D341Med (cell line): ENCODE results near the gene LRCH4.

Experiments used
- DNase-seq: peaks from one replicate; pipeline ENCODE4 v3.0.0; 2012; ENCODE audit warnings: low spot score

LRCH4 gene

DNA sequence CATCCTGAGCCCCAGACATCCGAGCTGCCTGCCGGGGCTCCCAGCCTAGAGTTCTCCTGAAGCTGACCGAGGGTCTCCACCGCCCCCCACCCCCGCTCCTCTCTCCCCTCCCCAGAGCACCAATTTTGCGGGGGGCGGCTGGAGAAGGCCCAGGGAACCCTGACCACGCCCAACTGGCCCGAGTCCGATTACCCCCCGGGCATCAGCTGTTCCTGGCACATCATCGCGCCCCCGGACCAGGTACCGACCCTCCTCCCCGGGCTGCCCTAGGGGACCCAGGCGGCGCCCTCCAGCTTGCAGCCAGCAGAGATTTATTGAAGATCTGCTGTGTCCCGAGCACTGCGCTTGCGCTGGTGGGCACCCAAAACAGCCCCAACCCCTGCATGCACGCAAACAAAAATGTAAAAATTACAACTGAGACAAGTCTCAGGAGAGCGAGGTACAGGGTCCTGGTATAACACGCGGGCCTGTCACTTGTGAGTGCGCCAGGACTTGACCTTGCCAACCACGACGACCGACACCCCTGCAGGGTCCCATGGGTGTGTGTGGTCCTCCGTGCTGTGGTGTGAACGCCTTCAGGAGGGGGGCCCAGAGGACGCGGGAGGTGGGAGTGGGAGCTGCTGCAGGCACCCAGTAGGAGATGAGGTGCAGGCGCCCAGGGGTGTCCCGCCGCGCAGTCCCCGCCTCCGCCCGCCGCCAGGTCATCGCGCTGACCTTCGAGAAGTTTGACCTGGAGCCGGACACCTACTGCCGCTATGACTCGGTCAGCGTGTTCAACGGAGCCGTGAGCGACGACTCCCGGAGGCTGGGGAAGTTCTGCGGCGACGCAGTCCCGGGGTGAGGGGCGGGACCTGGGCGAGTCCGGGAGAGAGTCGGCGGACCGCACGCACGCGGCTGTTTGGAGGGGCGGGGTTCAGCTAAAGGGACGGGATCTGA is 19.3 kb upstream of the LRCH4 start:
- DNase-seq = peak; percentile 55

DNA sequence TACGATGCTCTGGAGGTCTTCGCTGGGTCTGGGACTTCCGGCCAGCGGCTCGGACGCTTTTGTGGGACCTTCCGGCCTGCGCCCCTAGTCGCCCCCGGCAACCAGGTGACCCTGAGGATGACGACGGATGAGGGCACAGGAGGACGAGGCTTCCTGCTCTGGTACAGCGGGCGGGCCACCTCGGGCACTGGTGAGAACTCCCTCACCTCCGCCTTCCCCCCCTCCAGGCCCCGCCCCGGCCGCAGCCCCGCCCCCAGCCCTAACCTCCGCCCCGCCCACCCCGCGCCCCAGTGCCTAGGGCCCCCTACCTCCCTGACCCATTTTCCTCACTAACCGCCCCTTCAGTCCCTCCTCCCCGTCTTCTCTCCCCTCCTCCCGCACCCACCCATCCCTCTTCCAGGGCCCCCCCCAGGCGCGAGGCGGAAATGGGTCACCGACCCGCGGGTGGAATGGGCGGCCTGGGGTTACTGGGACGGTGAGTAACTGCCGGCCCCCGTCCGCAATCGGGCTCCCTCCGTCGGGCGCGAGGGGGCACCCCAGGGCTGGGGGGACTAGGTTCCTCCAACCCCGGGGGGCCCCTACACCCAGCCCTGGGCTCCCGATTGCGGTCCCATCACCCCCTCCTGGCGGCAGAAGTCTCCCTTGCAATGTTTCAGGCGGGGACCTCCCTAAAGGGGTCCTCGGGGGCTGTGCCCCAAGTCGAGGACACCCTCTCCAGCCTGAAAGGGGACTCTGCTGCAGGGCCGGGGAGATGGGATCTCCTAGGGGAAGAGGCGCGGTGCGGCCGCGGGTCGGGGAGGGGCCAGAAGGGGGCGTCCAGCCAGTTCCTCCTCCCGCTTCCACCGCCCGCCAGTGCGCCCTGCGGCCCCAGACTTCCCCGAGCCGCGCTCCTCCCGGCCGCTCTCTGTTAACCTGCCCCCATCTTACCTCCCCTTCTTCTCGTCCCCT is 18.4 kb upstream of the LRCH4 start:
- peak; percentile 82 for DNase-seq

DNA sequence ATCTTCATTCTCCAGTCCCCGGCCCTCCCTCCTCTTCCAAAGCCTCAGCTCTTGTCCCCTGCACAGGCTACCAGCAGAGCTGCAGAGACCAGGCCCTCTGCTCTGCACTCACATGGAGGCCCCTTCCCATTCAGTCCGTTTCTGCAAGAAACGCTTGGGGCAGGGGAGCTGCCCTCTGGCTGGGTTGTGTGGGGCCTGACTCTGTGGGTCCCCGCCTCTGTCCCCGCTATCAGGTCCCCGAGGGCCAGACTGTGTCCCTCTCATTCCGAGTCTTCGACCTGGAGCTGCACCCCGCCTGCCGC is 17.7 kb upstream of the LRCH4 start:
- DNase-seq = no peak

DNA sequence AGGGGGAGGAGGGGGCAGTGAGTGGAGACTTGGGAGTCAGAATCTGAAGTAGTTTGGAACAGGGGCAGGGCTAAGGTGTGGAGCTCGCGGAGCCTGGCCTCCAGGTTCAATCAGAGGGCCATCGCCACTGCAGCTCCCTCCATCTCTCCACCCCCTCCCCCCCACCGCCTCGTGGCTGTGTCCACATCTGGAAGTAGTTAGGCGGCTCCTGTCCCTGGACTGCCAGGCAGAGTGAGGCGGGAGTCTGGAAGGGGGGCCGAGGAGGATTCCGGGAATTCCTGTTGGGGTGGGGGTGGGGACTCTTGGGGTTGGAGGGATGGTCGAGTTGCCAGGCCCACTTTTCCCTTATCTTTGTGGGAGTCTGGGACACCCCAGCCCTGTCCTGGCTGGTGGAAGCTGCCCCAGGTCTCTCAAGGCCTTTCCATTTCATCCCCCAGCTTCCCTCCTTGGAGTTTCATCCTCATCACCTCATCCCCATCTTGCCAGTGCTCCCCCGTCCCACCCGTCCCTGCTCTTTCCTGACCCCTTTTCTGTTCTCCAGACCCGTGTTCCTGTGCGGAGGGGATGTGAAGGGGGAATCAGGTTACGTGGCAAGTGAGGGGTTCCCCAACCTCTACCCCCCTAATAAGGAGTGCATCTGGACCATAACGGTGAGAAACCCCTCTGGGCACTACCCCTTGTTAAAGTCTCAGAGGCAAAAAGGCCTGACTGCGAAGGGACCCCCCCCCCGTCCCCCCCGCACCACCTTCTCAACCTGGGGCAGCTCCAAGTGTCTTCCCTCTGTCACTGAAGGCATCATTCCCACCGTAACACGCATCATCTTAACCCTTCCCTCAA is 17.2 kb upstream of the LRCH4 start:
- no peak for DNase-seq

DNA sequence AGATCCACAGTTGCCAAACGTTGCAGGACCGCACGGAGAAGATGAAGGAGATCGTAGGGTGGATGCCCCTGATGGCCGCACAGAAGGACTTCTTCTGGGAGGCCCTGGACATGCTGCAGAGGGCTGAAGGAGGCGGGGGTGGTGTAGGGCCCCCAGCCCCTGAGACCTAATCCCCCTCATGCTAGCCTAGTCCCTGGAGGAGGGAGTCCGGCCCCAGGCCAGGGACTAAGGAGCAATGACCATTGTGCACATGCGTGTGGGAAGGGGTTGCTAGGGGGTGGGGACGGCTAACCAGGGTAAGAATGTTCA is 14.8 kb upstream of the LRCH4 start:
- no peak for DNase-seq

DNA sequence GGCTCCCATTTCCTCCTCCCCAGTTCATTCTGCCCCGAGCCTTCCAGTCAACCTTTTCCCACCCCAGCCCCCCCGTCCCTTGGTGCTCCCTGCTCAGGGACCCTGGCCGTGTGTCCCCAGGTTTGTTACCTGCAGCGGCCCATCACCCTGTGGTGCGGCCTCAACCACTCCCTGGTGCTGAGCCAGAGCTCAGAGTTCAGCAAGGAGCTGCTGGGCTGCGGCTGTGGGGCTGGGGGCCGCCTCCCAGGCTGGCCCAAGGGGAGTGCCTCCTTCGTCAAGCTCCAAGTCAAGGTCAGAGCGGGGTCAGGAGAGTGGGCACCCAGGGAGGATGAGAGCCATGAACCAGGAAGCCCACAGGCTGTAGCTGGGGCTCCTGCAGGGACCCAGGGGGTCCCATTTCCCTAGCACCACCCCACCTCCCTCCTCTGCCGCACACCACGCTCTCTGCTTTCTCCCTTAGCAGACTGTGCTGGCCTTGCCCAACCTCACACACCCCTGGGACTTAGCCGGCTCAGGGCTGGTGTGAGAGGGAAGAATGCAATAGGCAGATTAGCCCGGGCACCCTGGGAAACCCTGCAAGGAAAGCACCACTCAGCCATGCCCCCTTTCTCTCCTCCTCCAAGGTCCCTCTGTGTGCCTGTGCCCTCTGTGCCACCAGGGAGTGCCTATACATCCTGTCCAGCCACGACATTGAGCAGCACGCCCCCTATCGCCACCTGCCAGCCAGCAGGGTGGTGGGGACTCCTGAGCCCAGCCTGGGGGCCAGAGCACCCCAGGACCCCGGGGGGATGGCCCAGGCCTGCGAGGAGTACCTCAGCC is 14.2 kb upstream of the LRCH4 start:
- DNase-seq = peak; percentile 53

DNA sequence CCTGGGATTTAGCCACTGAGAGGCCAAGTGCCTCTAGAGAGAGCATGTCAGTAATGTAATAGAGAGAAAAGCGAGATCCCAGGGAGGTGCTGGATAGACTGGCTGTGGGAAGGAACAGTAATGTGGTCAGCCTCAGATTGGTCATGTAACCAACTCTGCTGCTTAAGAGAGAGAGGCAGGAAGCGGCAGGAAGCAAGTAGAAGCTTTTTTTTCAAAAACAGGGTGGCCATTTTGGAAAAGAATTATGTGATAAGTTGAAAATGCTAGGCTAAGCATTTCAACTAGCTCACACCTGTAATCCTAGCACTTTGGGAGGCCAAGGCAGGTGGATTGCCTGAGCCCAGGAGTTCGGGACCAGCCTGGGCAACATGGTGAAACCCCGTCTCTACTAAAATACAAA is 12.5 kb upstream of the LRCH4 start:
- DNase-seq = no peak

DNA sequence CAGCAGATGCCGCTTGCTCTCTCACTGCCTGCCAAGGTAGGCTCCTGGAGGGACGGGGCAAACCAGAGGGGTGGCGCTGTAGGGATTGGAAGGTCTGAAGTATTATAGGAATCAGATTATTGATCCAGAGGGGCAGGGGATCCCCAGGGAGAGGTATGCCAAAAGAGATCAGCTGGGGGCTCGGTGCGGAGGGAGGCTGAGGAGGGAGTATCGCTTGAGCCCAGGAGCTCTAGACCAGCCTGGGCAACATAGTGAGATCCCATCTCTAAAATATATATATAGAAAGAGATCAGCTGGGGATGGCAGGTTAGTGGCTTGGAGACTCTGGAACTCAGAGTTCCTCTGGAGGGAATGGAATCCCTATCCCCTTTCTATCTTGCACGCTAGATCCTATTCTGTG is 9.3 kb upstream of the LRCH4 start:
- DNase-seq = no peak

DNA sequence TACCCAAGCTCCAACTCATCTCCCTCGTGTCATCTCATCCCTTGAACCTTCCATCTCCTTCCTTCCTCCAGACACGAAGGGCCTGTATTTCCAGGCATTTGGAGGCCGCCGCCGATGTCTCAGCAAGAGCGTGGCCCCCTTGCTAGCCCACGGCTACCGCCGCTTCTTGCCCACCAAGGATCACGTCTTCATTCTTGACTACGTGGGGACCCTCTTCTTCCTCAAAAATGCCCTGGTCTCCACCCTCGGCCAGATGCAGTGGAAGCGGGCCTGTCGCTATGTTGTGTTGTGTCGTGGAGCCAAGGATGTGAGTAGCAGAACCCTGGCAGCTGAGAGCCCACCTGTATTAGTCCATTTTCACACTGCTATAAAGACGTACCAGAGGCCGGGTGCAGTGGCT is 5.7 kb upstream of the LRCH4 start:
- no peak for DNase-seq

DNA sequence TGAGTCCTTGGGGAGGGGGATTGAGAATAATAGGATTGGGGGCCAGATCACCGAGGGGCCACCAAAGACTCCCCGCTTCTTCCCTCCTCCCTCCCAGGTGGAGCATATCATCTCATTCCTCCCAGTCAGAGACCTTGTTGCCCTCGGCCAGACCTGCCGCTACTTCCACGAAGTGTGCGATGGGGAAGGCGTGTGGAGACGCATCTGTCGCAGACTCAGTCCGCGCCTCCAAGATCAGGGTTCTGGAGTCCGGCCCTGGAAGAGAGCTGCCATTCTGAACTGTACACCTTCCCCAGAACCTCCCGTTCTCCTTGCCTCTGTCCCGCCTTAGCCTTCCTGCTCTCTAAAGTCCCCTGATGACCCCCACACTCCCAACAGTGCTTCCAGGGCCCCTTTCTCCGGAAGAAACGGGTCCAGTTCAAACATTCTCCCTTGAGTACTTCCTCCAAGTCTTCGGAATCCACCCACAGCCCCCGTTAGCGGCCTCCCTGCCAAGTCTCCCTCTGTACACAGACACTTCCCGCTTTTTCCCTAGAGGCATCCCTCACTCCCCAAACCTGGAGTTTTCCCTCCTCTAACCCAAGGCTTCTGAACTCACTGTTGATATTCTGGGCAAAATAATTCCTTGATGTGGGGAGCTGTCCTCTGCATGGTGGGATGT is 4.3 kb upstream of the LRCH4 start:
- no peak for DNase-seq

DNA sequence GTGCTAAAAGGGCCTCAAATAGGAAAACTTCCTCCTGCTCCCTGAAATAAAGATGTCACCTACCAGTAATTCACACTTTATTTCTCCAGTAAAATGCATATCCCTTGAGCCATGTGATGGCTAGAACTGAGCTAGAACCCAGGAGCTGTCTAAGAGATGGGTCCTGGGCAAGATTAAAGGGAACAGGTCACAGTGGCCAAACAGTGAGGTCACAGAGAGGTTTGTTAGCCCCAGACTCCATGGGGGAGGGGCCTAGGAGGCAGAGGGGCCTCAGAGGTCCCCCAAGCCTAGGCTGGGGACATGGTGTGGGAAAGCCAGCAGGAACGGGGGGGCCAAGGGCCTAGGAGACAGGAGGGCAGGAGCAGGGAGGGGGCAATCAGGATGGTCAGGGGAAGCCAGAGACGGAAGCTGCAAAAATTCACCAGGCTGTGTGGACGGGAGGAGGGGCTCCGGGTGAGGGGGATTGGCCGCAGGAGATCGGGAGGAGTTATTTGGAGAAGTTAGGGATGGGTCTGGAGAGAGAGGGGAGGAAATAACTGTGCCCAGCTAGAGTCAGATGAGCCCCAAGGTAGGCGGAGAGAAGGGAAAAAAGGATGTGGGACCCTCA is 3.5 kb upstream of the LRCH4 start:
- no peak for DNase-seq

DNA sequence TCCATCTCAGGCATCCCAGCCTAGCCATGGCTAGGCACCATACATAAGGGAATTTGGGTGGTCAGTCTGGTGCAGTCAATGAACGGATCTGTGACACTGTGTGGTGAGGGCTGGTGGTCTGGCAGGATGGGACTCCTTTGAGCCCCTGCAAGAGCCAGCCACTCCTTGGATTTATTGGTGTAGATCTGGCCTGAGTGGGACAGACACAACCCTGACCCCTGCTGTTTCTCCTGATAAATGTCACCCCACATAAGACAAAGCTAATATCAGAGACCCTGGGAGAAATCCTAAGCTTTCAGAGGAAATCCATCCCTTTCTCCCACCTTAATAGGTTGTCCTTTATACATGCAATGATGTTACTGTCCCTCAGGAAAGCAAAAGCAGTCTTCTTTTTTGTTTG is 2.5 kb upstream of the LRCH4 start:
- DNase-seq = no peak

DNA sequence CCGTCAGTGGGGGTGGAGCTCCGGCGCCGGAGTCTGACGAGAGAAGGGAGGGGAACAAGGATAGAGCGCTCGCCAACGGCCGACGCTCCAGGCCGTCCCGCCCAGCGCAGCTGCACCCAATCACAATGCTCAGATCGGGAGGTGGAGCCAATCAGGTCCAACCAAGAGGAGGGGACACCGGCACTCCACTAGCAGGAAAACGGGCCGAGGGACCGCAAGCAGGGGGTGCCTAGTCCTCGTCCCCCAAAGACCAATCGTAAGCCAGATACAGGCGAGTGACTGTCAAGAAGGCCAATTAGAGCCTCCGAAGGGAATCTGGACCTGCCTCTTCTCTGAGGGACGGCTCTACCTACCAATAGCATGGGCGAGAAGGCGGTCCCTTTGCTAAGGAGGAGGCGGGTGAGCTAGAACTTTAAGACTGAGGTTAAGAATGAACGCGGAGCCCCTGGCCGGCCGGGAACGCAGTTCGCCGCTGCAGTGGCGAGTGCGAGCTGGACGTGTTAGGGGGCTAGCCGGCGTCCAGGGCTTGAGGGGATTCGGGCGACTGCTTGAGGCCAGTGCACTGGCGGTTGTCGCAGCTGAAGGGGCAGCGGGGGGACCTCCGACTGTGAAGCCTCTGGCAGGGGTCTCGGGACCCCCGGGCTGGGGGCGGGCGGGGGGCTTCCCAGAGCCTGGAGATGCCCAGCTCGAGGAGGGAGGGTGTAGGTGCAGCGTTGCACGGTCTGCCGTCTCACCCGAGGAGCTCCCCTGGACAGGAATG is 517 bp upstream of the LRCH4 start, which contains the start of gene FBXO24:
FBXO24 (plus strand) TSS at position 63 of the 760 bp plus-strand sequence; CDS start at position 361, 298 bp downstream.
- peak; percentile 98 for DNase-seq

DNA sequence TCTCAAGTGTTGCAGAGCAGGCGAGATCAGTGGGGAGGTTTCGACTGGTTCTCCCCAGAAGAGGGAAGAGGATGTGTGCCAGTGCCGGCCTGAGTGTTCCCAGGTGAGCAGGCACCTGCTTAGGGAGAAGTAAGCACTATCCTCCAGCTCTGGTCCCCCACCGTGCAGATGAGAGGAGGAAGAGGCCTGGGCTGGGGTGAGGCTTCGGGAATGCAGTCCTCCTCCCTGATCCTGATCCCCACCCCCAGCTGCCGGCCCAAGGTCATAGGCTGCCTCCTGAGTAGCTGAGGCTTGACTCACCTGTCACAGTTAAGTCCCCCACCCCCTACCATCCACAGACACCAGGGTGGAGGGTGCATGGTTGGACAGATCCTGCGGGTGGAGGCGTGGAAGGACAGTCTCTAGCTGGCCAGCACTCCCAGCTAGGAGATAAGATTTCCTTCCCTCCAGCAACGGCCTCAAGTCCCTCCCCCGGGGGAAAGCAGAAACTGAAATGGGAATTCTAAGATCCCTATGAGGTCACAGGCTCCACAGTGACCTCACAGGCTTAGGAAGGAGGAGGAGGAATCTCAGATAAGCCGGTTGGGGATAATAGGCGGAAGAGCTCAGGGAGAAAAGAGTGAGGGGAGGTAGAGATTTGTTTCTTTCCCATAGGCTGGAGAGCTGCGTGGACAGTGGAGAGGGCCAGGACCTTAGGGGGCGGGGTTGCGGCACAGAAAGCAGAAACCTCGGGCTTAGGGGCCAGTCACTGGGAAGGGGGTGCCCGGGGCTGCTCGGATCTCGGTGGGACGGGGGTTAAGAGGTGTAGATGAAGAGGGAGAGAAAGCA is 1.0 kb downstream of the LRCH4 start:
- DNase-seq = peak; percentile 58

DNA sequence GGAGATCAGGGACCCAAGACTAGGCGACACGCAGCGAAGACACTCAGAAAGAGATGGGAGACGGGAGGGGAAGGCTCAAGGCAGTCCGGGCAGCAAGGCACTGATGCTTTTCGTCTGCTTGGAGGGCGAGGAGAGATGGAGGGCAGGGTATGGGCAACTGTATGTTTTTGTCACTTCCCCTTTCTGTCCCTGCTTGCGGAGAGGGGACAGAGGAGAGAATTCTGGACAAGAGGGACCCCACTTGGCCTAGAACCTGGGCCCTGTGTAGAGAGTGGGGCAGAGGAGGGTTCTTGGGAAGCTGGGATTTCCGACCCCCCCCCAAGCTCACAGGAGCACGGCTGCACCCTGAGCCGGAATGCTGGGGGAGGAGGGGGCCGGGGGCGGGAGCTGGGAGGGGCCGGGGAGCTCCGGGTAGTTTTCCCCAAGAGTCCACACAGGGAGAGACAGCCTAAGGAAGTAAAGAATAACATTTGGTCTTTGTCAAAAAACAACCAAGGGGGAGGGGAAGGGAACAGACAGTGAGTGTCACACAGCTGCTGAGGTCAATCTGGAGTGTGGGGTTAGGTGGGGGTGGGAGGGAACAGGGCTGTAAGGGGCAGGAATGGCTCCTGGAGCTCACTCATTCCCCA is 1.8 kb downstream of the LRCH4 start:
- DNase-seq = no peak

DNA sequence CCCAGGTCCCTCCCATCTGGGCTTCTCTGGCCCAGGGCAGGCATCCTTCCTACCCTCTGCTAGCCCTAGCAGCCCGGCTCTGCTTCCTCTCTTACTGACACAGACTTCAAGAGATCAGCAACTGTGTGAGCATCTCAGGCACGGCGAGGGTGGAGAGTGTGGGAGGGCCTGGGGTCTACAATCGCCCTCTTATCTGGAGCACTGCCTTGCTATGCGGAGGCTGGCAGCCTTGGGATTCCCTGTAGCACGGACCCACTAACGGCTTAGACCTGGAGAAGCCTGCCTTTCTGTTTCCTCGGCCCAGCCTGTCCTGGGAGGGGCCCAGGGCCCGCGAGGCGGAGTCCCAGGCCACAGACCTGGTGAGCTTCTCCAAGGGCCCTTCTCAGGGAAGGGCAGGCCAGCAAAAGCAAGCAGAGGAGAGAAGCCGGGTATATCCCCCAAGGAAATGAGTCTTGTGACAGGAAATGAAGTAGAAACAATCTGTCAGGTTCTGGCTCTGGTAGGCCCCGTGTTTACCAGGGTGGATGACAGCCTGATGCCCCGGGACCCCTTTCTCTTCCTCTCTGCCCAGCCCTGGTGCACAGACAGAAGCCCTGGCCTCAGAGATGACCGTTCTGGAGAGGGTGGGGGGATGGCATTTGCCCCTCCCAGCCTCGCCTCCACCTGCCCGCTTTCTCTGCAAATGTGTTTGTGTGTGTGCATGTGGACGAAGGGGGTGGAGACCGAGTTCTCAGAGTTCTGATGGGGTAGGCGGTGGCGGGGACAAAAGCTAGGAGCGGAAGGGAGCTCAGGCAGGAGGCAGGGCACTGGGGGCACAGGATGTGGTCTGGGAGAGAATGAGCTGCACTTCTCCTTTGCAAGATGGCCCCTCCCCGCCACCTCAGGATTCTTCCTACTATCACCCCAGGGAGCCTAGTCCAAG is 2.5 kb downstream of the LRCH4 start:
- DNase-seq = no peak

DNA sequence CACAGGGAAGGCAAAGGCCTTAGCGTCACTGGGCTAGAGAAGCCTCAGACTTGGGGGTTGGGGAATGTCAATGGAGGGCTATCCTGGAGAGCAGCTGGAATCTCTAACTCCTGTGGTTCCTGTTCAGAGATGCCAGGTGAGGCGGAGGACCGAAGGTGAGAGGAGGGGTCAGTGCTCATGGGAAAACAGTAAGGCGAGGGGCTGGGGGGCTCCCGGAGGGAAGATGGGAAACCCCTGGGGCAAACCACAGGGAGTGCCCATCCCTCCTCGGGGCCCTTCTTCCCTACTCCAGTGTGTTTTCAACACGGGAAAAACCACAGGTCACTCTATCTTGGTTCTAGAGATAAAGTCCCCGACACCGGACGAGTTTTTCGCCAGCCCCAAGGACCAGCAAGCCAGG is 3.3 kb downstream of the LRCH4 start:
- no peak for DNase-seq
